Suppressor macrophage treated with lipopolysaccharide for 1 hour (primary cell): ENCODE results near the gene C3orf18.

Experiments
- DNase-seq, 3 donors: peaks; one replicate each; pipeline ENCODE4 v3.0.0-alpha.2; 2020 to 2022

C3orf18 gene

GRCh38 chr3:50567386-50568167 is at the start of gene C3orf18:
Gene C3orf18, minus strand, starts transcription at chr3:50567747. Its CDS starts 2,048 bp downstream, at chr3:50565699.
- peak; percentile 95 to 98 (median 96) for DNase-seq

- DNase-seq = peak; percentile 93 to 97 (median 97)
Measured at GRCh38 chr3:50616770-50617095, 49.2 kb upstream of the C3orf18 start.

- peak; percentile 85 to 88 (median 87) for DNase-seq
Measured at GRCh38 chr3:50616003-50616769, 48.6 kb upstream of the C3orf18 start.

- DNase-seq = no peak
Measured at GRCh38 chr3:50615190-50615589, 47.6 kb upstream of the C3orf18 start.

- peak in 2 of 3 donors; percentile 26 to 45 for DNase-seq
Measured at GRCh38 chr3:50612970-50613846, 45.7 kb upstream of the C3orf18 start.

- no peak for DNase-seq
Measured at GRCh38 chr3:50612234-50612882, 44.8 kb upstream of the C3orf18 start.

- peak; percentile 97 to 99 (median 98) for DNase-seq
Measured at GRCh38 chr3:50611464-50612233, 44.1 kb upstream of the C3orf18 start, which contains the start of gene CISH. Gene CISH, minus strand, starts transcription at chr3:50611774. Its CDS starts 124 bp downstream, at chr3:50611650.

- no peak for DNase-seq
Measured at GRCh38 chr3:50610992-50611463, 43.5 kb upstream of the C3orf18 start.

GRCh38 chr3:50610181-50610971 is 42.8 kb upstream of the C3orf18 start:
- DNase-seq = no peak

GRCh38 chr3:50609763-50610085 is 42.2 kb upstream of the C3orf18 start:
- no peak for DNase-seq

- peak in 2 of 3 donors; percentile 41 to 52 for DNase-seq
Measured at GRCh38 chr3:50609071-50609762, 41.7 kb upstream of the C3orf18 start.

- no peak for DNase-seq
Measured at GRCh38 chr3:50608278-50608677, 40.7 kb upstream of the C3orf18 start.

GRCh38 chr3:50607271-50608091 is 39.9 kb upstream of the C3orf18 start:
- no peak for DNase-seq

- DNase-seq = no peak
Measured at GRCh38 chr3:50606596-50606995, 39.0 kb upstream of the C3orf18 start.

GRCh38 chr3:50605901-50606326 is 38.4 kb upstream of the C3orf18 start:
- peak; percentile 72 to 75 (median 75) for DNase-seq

GRCh38 chr3:50604628-50605588 is 37.4 kb upstream of the C3orf18 start:
- DNase-seq = peak in 2 of 3 donors; percentile 56 to 65

- no peak for DNase-seq
Measured at GRCh38 chr3:50604110-50604621, 36.6 kb upstream of the C3orf18 start.
